GM18499 (cell line): ENCODE data around the gene MAP1B.

ENCODE experiments used
- ATAC-seq: cut with Tn5 transposase; IDR thresholded peaks from one replicate; pipeline ENCODE4 v1.9.1; 2021; ENCODE audit warnings: moderate number of reproducible peaks; ENCODE audit not compliant: insufficient read depth, unreplicated experiment

The MAP1B gene

DNA sequence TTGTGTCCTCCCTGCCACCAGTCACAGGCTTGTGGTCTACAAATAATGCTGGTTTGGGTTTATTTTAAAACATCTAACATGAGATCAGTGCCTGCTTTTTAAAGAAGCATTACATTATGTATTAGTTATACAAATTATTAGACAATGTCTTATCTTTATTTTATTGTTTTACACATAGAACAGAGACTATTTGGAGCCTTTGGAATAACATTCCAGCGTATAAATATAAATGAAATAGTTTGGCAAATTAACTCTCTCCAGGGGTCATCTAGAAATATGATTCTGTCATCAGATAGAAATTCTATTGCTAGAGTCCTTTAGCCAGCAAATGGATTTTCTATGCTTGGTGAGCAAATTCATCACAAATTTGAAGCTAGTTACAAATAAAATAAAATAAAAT, 22.4 kb downstream of the MAP1B start:
- no peak for ATAC-seq

DNA sequence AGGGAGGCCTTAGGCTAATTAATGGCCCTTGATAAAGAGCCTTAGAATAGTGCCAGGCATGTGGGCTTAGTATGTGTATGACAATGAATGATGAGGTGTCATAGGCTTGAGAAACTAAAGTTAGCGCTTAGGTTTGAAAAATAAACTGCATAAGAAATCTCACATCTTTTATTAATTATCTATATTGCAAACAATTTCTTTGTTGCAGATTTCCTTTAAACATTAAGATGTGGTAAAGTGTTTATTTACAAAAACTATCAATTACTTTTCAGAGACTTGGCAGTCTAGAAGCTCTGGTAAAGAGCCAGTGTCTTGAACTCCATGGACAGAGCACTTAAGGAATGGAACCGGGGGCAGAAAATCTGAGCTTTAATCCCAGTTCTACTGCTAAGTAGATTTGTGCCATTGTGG, 23.1 kb downstream of the MAP1B start:
- ATAC-seq = no peak

DNA sequence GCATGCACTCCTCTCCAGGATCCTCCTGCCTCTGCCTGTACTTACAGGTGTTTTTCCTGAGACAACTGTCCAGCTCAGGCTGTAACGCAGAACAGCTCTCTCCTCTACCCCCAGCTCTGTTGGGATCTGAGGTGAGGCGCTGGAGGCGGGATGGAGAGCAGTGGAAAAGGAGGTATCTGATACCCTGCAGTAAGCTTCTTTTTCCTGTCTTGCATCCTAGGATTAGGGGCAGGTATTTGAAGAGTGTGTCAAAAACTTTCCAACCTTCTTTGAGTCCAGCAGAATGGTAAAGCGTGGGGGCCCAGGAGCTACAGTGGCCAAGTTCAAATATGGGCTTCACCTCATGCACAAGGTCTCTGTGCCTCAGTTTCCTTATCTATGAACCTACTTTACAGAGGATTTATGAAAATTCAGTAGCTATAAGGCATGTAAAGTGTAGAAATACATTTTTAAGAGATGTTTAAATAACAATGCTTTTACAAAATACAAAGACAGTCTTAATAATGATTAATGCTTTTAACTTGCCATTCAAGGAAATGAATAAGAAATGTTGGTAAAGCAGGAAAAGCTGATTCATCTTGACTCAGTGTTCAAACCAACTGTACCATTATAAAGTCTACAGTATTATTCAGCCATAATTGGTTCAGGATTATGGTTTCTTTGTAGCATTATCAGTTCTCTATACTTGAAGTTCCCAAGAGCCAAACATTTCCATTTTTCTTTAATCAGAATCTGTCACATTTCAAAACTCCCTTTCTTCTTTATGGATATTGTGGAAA, 26.1 kb downstream of the MAP1B start:
- no peak for ATAC-seq

DNA sequence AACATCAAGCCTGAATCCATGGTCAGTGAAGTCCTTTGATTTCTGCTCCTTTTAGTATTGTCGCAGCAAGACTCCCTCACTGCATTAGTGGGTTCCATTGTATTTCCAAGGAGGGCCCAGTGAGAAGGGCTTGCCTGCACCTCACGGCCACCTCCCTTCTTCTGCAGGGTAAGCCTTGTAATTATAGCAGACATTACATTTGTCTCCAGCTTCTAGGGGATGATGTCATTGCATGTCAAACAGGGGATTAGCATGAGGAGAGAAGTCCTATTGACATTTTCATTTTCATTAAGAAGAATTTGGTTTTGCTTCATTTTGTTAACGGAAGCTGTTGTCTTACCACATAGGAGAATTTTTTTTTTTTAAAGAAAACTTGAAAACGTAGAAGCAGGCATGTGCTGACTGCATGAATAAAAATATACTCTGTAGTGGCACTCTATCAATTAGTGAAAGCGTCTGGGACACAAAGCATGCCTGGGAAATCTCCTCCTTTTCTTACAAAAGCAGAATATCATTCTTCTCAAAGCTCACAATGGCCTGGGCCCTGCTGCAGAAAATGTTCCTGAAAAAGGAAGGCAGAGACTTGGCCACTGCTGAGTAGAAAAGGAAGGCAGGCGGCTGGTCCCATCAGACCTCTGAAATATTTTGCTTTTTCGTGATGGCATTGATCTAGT, 27.1 kb downstream of the MAP1B start:
- no peak for ATAC-seq

DNA sequence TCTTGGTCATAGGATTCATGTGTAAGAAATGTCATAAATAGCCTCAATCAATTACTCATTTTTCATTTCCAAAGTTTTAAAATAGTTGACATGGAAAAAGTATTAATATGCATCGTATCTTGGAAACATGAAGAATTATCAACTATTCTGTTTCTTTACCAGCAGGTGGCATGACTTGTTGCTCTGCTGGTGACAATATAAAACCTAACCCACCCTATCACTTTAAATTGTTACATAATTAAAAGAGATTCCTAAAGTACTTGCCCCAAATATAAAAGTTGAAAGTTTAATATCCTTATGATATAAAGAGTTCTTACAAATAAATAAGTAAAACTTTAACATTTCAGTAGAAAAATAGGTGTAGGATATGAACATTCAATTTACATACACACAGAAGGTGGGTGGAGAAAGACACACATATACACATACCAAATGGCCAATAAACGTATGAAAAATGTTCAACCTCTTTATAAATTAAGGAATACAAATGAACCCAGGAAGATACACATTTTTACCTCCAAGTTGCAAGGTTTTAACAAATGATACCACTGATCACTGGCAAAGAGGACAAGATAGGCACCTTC, 30.6 kb downstream of the MAP1B start:
- no peak for ATAC-seq

DNA sequence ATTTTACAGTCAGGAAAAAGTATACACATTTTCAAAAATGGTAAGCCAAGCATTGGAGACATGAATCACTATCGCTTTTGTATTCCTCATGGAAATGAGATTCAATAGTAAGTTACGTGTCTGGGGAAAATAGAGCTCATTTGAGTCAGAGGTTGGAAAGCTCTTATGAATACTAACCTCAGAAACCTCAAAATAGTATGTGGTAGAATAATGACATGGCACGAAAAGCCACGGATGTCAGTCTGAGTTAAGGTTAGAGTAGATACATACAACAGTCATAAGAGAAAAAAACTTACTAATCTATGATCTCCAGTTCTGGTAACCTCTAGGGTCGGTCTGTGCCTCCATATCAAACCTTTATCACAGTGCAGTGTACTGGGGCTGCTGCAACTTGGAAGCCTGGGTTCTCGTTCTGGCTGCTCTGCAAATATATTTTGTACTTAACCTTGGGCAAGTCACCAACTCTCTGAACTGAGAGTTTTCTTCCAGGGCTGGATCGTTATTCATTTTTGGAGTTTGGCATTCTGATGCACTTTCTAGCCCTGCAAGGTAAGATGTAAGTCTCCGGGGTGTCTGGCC, 31.8 kb downstream of the MAP1B start:
- ATAC-seq = no peak

DNA sequence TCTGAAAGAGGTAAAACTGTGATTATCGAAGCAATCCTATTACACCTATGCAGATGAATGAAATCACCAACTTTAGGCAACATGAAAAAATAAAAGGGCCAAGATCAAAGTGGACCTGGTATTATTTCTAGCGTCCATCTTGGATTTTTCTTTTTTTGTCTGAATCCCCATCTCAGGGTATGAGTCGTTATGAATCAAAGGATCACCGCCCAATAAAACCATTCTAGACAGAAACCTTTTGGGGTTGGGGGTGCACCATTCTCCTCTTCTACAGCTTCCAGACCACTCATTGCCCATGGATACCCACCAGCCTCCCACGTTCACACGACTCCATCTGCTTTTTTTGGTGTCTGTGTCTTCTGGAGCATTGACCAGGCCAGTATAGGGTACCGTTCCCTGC, 33.4 kb downstream of the MAP1B start:
- no peak for ATAC-seq

DNA sequence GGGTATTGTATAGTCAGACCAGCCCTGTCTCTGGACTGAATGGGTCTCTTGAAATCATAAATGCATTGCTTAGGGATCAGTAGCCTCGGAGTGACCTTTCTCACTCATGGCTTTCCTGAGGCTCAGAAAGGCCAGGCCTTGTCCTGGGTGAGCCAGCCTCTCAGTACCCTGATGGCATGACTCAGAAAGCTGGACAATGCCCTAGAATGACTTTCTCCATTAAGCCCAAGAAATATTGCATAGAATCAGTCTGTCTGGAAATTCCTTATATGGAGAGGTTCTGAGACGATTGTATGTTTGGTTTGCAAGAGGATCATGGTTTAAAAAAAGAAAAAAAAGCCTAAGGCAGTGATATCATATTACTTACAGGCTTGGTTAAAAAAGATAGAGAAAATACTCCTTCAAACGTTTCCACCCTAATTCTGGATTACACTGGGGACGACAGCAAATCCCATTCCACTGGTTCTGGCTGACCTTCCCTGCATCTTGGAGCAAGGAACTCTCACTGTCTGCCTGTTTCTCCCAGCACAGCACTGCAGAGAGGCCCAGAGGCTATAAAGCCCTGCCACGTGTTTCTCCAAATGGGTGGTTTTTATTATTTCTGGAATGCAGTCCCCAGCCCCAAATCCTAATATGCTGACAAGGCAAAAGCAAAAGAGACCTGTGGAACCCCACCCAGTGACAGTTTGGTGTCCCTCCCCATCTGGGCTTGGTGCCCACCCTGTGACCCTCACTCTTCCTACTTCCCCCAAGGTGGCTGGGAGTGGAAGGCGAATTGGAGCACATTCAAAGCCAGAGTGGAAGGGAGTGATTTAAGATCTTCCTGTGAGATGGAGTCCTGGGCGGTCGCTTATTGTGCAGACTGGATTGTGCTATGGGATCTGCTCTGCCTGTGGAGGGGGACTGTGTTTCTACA, 34.4 kb downstream of the MAP1B start:
- ATAC-seq = no peak

DNA sequence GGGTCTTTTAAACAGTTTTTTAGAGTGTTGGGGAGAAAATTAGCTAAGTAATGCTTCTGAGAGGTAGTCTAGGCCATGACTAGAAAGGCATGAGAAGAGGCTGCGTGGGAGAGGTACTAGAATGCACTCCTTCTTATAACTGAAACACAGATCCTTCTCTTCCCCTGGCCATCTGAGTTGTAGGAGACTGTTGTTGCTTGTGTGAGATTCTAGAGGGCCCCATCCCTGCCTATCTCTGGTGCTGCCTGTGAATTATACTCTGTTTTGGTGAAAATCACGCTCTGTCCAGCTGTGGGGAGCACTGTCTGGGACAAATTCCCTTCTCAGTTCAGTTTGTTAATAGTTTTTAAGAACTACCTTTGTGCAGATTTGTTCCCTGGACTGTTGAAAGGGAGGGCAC, 37.5 kb downstream of the MAP1B start:
- ATAC-seq = no peak

DNA sequence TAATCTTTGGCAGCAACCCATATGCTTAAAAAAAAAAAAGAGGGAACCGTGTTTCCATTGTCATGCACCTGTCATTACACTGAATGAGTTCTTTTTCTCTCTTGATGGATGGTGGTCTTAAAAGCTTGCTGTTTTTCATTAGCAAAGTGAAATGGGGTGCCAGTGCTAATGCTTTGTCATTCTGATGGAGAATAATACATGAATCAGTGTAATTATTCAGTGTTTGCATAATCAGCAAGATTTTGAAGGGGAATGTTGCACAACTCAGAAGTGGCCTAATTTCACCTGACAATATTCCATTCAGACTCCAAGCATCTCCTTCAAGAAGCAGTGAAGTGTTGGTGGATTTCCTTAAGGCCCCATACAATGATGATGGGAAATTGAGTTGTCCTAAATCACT, 38.1 kb downstream of the MAP1B start:
- ATAC-seq = no peak

DNA sequence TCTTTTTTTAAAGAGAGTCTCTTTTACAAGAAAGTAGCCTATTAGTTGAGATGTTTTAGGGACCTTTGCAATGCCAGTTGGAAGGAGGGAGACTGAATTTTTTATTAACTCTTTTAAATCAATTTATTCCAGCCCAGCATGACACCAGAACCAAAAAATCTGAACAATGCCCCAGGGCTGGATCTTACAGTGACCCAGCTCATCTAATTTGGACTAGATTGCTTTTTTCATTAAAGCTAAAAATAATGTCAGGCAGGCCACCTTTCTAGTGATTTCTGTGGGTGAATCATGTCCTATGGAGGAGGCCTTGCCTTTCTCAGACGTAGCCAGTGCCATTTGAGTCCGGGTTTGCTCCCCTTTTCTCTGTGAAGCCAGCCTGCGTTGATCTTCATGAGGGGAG, 38.8 kb downstream of the MAP1B start:
- ATAC-seq = no peak

DNA sequence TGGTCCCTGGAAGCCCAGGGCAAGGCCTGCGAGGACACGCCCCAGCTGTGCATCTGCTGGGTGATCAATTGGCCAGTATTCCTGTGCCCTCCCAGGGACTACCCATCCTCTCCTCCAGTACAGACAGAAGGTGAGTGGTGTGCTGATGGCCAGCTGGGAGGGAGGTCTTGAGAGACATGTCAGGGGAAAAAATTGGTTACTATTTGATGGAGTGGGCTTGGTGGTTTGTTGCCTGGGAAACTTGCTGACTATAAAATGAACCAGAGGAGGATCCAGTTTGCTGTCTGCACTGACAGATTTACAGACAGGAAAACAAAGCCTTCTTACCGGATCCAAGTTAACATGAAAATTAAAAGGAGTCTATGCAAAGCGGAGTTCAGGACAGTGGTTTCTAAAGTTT, 40.3 kb downstream of the MAP1B start:
- ATAC-seq = no peak

DNA sequence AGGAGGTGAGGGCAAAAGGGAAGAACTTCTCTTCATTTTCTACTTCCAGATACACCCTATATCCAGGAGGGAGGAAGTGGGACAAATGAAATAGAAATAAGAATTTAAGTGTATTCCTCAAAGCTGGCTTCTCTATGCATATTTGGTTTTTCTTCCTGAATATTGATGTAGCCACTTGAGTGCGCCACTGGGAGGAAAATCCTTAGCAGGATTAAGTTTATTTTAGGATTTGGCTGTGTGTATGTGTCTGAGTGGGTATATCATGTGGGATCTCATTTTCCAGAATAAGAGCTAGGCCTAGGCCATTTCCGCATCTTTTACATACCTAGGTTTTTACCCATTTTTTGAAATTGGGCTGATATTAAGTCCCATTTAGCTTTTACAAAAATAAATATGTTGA, 42.5 kb downstream of the MAP1B start:
- ATAC-seq = no peak

DNA sequence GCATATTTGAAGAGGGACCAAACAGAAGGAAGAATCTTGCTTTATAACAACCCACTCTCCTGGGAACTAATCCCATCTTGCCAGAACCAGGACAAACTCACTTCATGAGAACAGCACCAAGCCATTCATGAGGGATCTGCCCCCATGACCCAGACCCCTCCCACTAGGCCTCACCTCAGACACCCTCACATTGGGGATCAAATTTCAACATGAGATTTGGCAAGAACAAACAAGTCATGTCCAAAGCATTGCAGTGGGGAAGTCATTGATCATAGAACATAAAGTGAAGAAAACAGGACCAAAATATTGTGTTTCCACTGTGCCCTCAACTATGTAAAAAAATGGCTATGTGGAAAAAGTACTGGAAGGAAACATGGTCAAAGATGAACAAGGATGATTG, 43.9 kb downstream of the MAP1B start:
- no peak for ATAC-seq

DNA sequence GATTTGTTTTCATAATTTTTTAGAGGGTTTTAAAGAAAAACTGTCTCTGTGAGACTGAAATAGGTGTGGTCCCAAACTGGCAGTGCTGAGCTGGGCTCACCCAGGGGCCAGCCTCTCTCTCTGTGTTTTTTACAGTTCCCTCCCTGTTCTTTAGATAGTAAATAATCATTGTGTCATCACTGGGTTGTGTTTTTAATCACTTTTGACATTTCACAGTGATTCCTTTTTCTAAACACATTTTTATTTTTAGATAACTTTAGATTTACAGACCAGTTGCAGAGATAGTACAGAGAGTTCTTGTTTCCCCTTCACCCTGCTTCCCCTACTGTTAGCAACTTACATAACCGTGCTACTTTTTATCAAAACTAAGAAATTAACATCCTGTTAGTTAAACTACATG, 44.4 kb downstream of the MAP1B start:
- ATAC-seq = no peak

DNA sequence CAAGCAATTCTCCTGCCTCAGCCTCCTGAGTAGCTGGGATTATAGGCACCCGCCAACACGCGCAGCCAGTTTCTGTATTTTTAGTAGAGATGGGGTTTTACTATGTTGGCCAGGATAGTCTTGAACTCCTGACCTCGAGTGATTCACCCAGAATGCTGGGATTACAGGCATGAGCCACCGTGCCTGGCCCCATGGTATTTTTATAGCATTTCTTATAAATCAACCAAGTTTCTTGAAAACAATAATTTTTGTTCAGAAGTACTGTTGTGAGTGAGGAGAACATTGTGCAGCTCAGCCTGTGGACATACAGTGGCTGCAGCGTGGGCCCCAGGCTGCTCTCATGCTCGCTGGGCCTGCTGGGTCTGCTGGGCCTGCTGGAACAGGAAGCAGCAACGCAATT, 45.3 kb downstream of the MAP1B start:
- no peak for ATAC-seq

DNA sequence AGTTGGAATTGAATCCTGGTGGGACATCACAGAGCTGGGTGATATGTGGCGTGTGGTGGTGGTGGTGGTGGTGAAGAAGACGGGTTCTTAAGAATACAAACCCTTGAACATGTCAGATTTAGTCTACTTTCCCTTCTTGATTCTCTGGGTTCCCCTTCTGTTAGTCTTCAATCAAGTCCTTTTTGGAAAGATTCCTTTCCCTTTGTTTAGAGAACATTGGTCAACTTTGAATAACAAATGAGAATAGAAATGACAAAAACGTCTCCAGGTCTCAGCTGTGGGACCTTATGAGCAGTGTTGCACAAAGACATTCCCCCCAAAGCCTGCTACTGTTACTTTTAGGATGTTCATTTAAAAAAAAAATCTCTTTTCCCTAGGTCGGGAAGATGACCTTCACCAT, 46.3 kb downstream of the MAP1B start:
- no peak for ATAC-seq

DNA sequence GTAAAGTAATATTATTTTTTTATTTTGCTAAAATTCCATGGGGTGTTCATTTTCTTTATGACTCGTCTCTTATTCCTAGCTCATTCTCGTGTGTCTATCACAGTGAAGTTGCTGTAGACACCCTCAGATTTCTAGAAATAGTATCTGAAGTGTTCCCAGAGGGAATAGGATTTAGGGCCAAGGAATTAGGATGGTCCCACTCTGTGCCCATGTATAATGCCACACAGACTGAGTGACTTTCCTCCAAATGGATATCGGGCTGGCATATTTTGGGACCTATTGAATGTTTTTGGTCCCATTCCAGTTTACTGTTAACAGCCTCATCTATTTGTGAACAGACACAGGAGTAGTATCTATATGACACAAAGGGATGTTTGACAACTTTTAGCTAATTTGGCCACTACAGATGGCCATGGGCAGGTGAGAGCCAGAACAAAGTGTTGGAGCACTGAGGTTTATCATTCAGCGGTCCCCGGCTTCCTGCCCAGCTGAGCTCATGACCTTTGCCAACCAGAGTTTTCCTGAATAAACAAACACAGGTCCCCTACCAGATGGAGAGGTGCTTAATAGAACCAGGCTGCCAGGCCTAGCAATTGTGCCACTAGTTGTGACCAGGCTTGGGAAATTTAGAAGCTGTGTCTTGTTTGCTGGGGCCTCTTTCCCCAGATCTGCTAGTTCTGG, 46.9 kb downstream of the MAP1B start:
- no peak for ATAC-seq

DNA sequence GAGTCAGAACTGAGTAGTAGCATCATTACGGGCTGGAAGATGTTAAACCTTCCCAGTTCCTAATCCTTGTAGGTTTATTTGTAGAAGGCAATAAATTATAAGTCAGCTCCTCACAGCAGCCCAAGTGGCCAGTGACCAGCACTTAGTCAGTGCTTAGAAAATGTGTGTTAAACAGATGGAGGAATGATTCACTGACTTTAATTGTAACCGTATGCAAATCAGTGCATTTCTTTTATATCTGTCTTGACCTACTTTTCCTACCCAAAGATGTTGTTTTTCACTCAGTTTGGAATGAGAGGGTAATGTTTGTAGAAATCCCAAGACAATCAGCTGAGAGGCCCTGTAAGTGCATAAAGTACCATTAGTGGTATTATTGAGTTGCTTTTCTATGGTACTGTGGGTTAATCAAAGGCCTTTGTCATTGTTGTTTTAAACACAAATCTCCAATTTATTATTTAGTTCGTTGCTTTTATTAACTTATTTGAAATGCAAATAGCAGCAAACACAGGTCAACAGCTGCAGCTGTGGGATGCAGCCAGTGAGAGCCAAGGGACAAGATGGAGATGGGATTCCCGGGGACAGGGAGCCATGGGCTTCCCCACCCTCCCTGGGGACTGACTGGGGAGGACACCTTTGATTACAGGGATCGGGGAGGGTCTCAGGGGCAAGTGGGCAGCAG, 49.8 kb downstream of the MAP1B start:
- ATAC-seq = no peak
